ENCODE results near the gene ZNF578. TPM values are rescaled to one million over a fixed set of nuclear protein-coding genes. Genes with fewer than 3 reads are reported as not detected.
"Not testable (repeated sequence)": the region's sequence is repeated elsewhere in the genome, so short reads cannot be mapped to it uniquely, and the experiment has no call there.

Gene ZNF578
- total RNA-seq, 6 donors from 2014 or later, result 0.83 to 2.4 (median 1.0) TPM; not detected in 1

- peaks cover 96 to 100% (median 100%) of the 10 kb centered on the region in 4 donors for H3K9me3 ChIP-seq
- DNase-seq, result no peak
- no peaks in the 10 kb centered on the region for H3K27me3 ChIP-seq
- no peaks in the 10 kb centered on the region for H3K4me1 ChIP-seq
- WGBS, 2 donors, result 95 to 96% methylated on average over 7 of the region's 7 CpGs
- peaks cover 0 to 3% (median 0%) of the 10 kb centered on the region in 4 donors for H3K36me3 ChIP-seq
- no peak for ATAC-seq (ENCODE audit: low FRiP score in 2 of 2)
- H3K27ac ChIP-seq, result no peak overlapping the region
- H3K4me3 ChIP-seq, result no peak overlapping the region
- TF ChIP-seq POLR2A (IDR thresholded peaks at IDR 0.05) (no peak), CTCF (IDR thresholded peaks at IDR 0.05) (no peak), POLR2AphosphoS5 (IDR thresholded peaks at IDR 0.05) (no peak), EP300 (IDR thresholded peaks at IDR 0.05) (no peak)
Observed at GRCh38 chr19:52474351-52475127, 21.2 kb downstream of the ZNF578 start.

DNA sequence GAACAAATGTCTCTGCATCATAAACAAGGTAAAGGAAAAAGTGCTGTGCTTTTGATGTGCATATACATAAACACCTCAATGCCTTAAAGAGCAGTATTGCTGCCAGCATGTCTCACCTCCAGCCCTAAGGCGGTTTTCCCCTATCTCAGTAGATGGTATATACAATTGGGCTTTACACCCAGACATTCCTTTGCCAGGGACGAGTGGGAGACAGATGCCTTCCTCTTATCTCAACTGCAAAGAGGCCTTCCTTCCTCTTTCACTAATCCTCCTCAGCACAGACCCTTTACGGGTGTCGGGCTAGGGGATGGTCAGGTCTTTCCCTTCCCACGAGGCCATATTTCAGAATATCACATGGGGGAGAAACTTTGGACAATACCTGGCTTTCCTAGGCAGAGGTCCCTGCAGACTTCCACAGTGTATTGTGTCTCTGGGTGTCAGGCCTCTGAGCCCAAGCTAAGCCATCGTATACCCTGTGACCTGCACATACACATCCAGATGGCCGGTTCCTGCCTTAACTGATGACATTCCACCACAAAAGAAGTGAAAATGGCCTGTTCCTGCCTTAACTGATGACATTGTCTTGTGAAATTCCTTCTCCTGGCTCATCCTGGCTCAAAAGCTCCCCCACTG lies 30.9 kb downstream of the ZNF578 start:
- not testable (repeated sequence) for H3K27ac ChIP-seq; DNase-seq; H3K36me3 ChIP-seq; ATAC-seq (ENCODE audit: low FRiP score in 2 of 2); H3K4me1 ChIP-seq; H3K4me3 ChIP-seq; H3K27me3 ChIP-seq
- WGBS, 2 donors, result 47 to 51% methylated on average over 7 of the region's 7 CpGs
- peaks cover 59 to 93% (median 87%) of the 10 kb centered on the region in 4 donors for H3K9me3 ChIP-seq

GRCh38 chr19:52485064-52485463 lies 31.7 kb downstream of the ZNF578 start:
- not testable (repeated sequence) for DNase-seq; H3K4me3 ChIP-seq; H3K27me3 ChIP-seq; ATAC-seq (ENCODE audit: low FRiP score in 2 of 2); H3K36me3 ChIP-seq; H3K27ac ChIP-seq; H3K4me1 ChIP-seq
- 40% methylated on average over 4 to 7 of the region's 7 CpGs for WGBS, 2 donors
- peaks cover 51 to 92% (median 84%) of the 10 kb centered on the region in 4 donors for H3K9me3 ChIP-seq

DNA sequence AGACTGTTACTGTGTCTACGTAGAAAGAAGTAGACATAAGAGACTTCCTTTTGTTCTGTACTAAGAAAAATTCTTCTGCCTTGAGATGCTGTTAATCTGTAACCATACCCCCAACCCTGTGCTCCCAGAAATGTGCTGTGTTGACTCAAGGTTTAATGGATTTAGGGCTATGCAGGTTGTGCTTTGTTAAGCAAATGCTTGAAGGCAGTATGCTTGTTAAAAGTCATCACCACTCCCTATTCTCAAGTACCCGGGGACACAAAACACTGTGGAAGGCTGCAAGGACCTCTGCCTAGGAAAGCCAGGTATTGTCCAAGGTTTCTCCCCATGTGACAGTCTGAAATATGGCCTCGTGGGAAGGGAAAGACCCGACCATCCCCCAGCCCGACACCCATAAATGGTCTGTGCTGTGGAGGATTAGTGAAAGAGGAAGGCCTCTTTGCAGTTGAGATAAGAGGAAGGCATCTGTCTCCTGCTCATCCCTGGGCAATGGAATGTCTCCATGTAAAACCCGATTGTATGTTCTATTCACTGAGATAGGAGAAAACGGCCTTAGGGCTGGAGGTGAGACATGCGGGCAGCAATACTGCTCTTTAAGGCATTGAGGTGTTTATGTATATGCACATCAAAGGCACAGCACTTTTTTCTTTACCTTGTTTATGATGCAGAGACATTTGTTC lies 32.3 kb downstream of the ZNF578 start:
- H3K4me3 ChIP-seq; H3K36me3 ChIP-seq; DNase-seq; H3K4me1 ChIP-seq; ATAC-seq (ENCODE audit: low FRiP score in 2 of 2); H3K27me3 ChIP-seq; H3K27ac ChIP-seq: not testable (repeated sequence)
- 16 to 23% methylated on average over 7 to 8 of the region's 8 CpGs for WGBS, 2 donors
- H3K9me3 ChIP-seq, result peaks cover 46 to 88% (median 79%) of the 10 kb centered on the region in 4 donors

GRCh38 chr19:52492201-52492993 lies 39.0 kb downstream of the ZNF578 start:
- Histone ChIP-seq H3K4me3 (peak overlapping the region in 2 of 4 donors; percentile 9 to 12), H3K27me3 (no peaks in the 10 kb centered on the region), H3K36me3 (peaks cover 0 to 3% (median 0%) of the 10 kb centered on the region in 4 donors), H3K9me3 (peaks cover 16 to 88% (median 79%) of the 10 kb centered on the region in 4 donors), H3K4me1 (no peaks in the 10 kb centered on the region), H3K27ac (no peak overlapping the region)
- ATAC-seq (ENCODE audit: low FRiP score in 2 of 2) (peak in 1 of 2 donors; percentile 55), DNase-seq (peak in 1 of 2 donors; percentile 87)
- 41 to 43% methylated on average over 37 of the region's 37 CpGs for WGBS, 2 donors
- TF ChIP-seq CTCF (IDR thresholded peaks at IDR 0.05) (no peak), POLR2A (IDR thresholded peaks at IDR 0.05) (no peak), EP300 (IDR thresholded peaks at IDR 0.05) (no peak)

Data from upper lobe of left lung (tissue), 6 donors.